ENCODE data around the gene SV2B. TPM values are rescaled to one million over a fixed set of nuclear protein-coding genes. Genes with fewer than 3 reads are reported as not detected.
A peak's percentile ranks its signal among the peaks of the same experiment; 100 is the strongest.
"Not testable (repeated sequence)": the region's sequence is repeated elsewhere in the genome, so short reads cannot be mapped to it uniquely, and the experiment has no call there.

SV2B gene
- total and polyA plus RNA-seq, 9 donors = 2.6 to 4.6 (median 3.1) TPM

- peaks cover 2% of the 10 kb centered on the region for H3K27me3 ChIP-seq (ENCODE audit: control insufficient read depth, insufficient read depth, low read length)
- no peak overlapping the region for H3K27ac ChIP-seq (ENCODE audit: low read length)
- H3K9me3 ChIP-seq (replicated peaks; ENCODE audit: control insufficient read depth, low read depth, low read length) = no peaks in the 10 kb centered on the region
- DNase-seq = no peak
- H3K4me3 ChIP-seq (ENCODE audit: low read length) = no peak overlapping the region
- peaks cover 2% of the 10 kb centered on the region for H3K4me1 ChIP-seq (ENCODE audit: control insufficient read depth, insufficient read depth, low read length)
- 66% methylated on average over 6 of the region's 8 CpGs for WGBS (ENCODE audit: insufficient coverage)
- H3K36me3 ChIP-seq (ENCODE audit: control insufficient read depth, insufficient read depth, low read length) = no peaks in the 10 kb centered on the region
Measured at GRCh38 chr15:91070872-91071271, 29.2 kb upstream of the SV2B start.

GRCh38 chr15:91072161-91072560 is 27.9 kb upstream of the SV2B start:
- no peak overlapping the region for H3K4me3 ChIP-seq (ENCODE audit: low read length)
- H3K36me3 ChIP-seq (ENCODE audit: control insufficient read depth, insufficient read depth, low read length) = no peaks in the 10 kb centered on the region
- peaks cover 2% of the 10 kb centered on the region for H3K27me3 ChIP-seq (ENCODE audit: control insufficient read depth, insufficient read depth, low read length)
- no CpG with 5 or more reads among the region's 4 CpGs for whole genome bisulfite sequencing (ENCODE audit: insufficient coverage)
- DNase-seq = no peak
- no peaks in the 10 kb centered on the region for H3K9me3 ChIP-seq (replicated peaks; ENCODE audit: control insufficient read depth, low read depth, low read length)
- peaks cover 2% of the 10 kb centered on the region for H3K4me1 ChIP-seq (ENCODE audit: control insufficient read depth, insufficient read depth, low read length)
- H3K27ac ChIP-seq (ENCODE audit: low read length) = no peak overlapping the region

GRCh38 chr15:91073077-91073476 is 27.0 kb upstream of the SV2B start:
- H3K9me3 ChIP-seq (replicated peaks; ENCODE audit: control insufficient read depth, low read depth, low read length) = no peaks in the 10 kb centered on the region

GRCh38 chr15:91073768-91074167 is 26.3 kb upstream of the SV2B start:
- Histone ChIP-seq H3K27ac (ENCODE audit: low read length) (no peak overlapping the region), H3K36me3 (ENCODE audit: control insufficient read depth, insufficient read depth, low read length) (no peaks in the 10 kb centered on the region), H3K4me3 (ENCODE audit: low read length) (no peak overlapping the region), H3K27me3 (ENCODE audit: control insufficient read depth, insufficient read depth, low read length) (peaks cover 2% of the 10 kb centered on the region), H3K4me1 (ENCODE audit: control insufficient read depth, insufficient read depth, low read length) (peaks cover 2% of the 10 kb centered on the region), H3K9me3 (replicated peaks; ENCODE audit: control insufficient read depth, low read depth, low read length) (no peaks in the 10 kb centered on the region)
- DNase-seq = no peak
- no CpG with 5 or more reads among the region's 1 CpG for WGBS (ENCODE audit: insufficient coverage)

More at GRCh38 chr15:91073077-91073476, 27.0 kb upstream of the SV2B start:
- 77% methylated on average over 1 of the region's 2 CpGs for whole genome bisulfite sequencing (ENCODE audit: insufficient coverage)
- Histone ChIP-seq H3K27me3 (ENCODE audit: control insufficient read depth, insufficient read depth, low read length) (peaks cover 2% of the 10 kb centered on the region), H3K4me3 (ENCODE audit: low read length) (no peak overlapping the region), H3K36me3 (ENCODE audit: control insufficient read depth, insufficient read depth, low read length) (no peaks in the 10 kb centered on the region), H3K27ac (ENCODE audit: low read length) (no peak overlapping the region), H3K4me1 (ENCODE audit: control insufficient read depth, insufficient read depth, low read length) (peaks cover 2% of the 10 kb centered on the region)
- no peak for DNase-seq

GRCh38 chr15:91075739-91076138 is 24.3 kb upstream of the SV2B start:
- H3K4me3 ChIP-seq (ENCODE audit: low read length) = no peak overlapping the region

GRCh38 chr15:91077029-91077428 is 23.0 kb upstream of the SV2B start:
- Histone ChIP-seq H3K27ac (ENCODE audit: low read length) (no peak overlapping the region), H3K36me3 (ENCODE audit: control insufficient read depth, insufficient read depth, low read length) (no peaks in the 10 kb centered on the region), H3K4me3 (ENCODE audit: low read length) (no peak overlapping the region), H3K4me1 (ENCODE audit: control insufficient read depth, insufficient read depth, low read length) (peaks cover 2% of the 10 kb centered on the region), H3K27me3 (ENCODE audit: control insufficient read depth, insufficient read depth, low read length) (no peaks in the 10 kb centered on the region), H3K9me3 (replicated peaks; ENCODE audit: control insufficient read depth, low read depth, low read length) (peaks cover 5% of the 10 kb centered on the region)
- DNase-seq = no peak

More at GRCh38 chr15:91075739-91076138, 24.3 kb upstream of the SV2B start:
- Histone ChIP-seq H3K36me3 (ENCODE audit: control insufficient read depth, insufficient read depth, low read length) (no peaks in the 10 kb centered on the region), H3K27ac (ENCODE audit: low read length) (peak overlapping the region; percentile 53), H3K27me3 (ENCODE audit: control insufficient read depth, insufficient read depth, low read length) (no peaks in the 10 kb centered on the region), H3K9me3 (replicated peaks; ENCODE audit: control insufficient read depth, low read depth, low read length) (peaks cover 5% of the 10 kb centered on the region), H3K4me1 (ENCODE audit: control insufficient read depth, insufficient read depth, low read length) (peaks cover 2% of the 10 kb centered on the region)
- DNase-seq = peak; percentile 63
- no CpG with 5 or more reads among the region's 1 CpG for WGBS (ENCODE audit: insufficient coverage)

GRCh38 chr15:91093866-91094265 is 6.2 kb upstream of the SV2B start:
- not testable (repeated sequence) for H3K9me3 ChIP-seq (replicated peaks; ENCODE audit: control insufficient read depth, low read depth, low read length); H3K36me3 ChIP-seq (ENCODE audit: control insufficient read depth, insufficient read depth, low read length); H3K4me1 ChIP-seq (ENCODE audit: control insufficient read depth, insufficient read depth, low read length); DNase-seq; H3K4me3 ChIP-seq (ENCODE audit: low read length); H3K27ac ChIP-seq (ENCODE audit: low read length)
- peaks cover 10% of the 10 kb centered on the region for H3K27me3 ChIP-seq (ENCODE audit: control insufficient read depth, insufficient read depth, low read length)
- no CpG with 5 or more reads among the region's 4 CpGs for WGBS (ENCODE audit: insufficient coverage)

GRCh38 chr15:91098451-91098850 is 1.6 kb upstream of the SV2B start:
- no peaks in the 10 kb centered on the region for H3K9me3 ChIP-seq (replicated peaks; ENCODE audit: control insufficient read depth, low read depth, low read length)
- peaks cover 44% of the 10 kb centered on the region for H3K27me3 ChIP-seq (ENCODE audit: control insufficient read depth, insufficient read depth, low read length)
- 91% methylated on average over 6 of the region's 6 CpGs for WGBS (ENCODE audit: insufficient coverage)
- H3K36me3 ChIP-seq (ENCODE audit: control insufficient read depth, insufficient read depth, low read length) = no peaks in the 10 kb centered on the region
- H3K27ac ChIP-seq (ENCODE audit: low read length) = no peak overlapping the region
- H3K4me3 ChIP-seq (ENCODE audit: low read length) = no peak overlapping the region
- H3K4me1 ChIP-seq (ENCODE audit: control insufficient read depth, insufficient read depth, low read length) = peaks cover 17% of the 10 kb centered on the region
- DNase-seq = no peak

GRCh38 chr15:91099616-91099994 is 452 bp upstream of the SV2B start:
- Histone ChIP-seq H3K36me3 (ENCODE audit: control insufficient read depth, insufficient read depth, low read length) (no peaks in the 10 kb centered on the region), H3K4me3 (ENCODE audit: low read length) (peak overlapping the region; percentile 29), H3K4me1 (ENCODE audit: control insufficient read depth, insufficient read depth, low read length) (peaks cover 24% of the 10 kb centered on the region), H3K9me3 (replicated peaks; ENCODE audit: control insufficient read depth, low read depth, low read length) (no peaks in the 10 kb centered on the region), H3K27me3 (ENCODE audit: control insufficient read depth, insufficient read depth, low read length) (peaks cover 44% of the 10 kb centered on the region), H3K27ac (ENCODE audit: low read length) (peak overlapping the region; percentile 29)
- peak; percentile 30 for DNase-seq
- WGBS (ENCODE audit: insufficient coverage) = 1% methylated on average over 14 of the region's 22 CpGs

GRCh38 chr15:91100814-91101607 is 954 bp downstream of the SV2B start:
- Histone ChIP-seq H3K36me3 (ENCODE audit: control insufficient read depth, insufficient read depth, low read length) (no peaks in the 10 kb centered on the region), H3K4me3 (ENCODE audit: low read length) (peak overlapping the region; percentile 48), H3K27ac (ENCODE audit: low read length) (peak overlapping the region; percentile 51), H3K27me3 (ENCODE audit: control insufficient read depth, insufficient read depth, low read length) (peaks cover 44% of the 10 kb centered on the region), H3K4me1 (ENCODE audit: control insufficient read depth, insufficient read depth, low read length) (peaks cover 24% of the 10 kb centered on the region), H3K9me3 (replicated peaks; ENCODE audit: control insufficient read depth, low read depth, low read length) (no peaks in the 10 kb centered on the region)
- WGBS (ENCODE audit: insufficient coverage) = 9% methylated on average over 14 of the region's 18 CpGs
- peak; percentile 11 for DNase-seq

- Histone ChIP-seq H3K4me3 (ENCODE audit: low read length) (no peak overlapping the region), H3K36me3 (ENCODE audit: control insufficient read depth, insufficient read depth, low read length) (no peaks in the 10 kb centered on the region), H3K27me3 (ENCODE audit: control insufficient read depth, insufficient read depth, low read length) (peaks cover 44% of the 10 kb centered on the region), H3K4me1 (ENCODE audit: control insufficient read depth, insufficient read depth, low read length) (peaks cover 24% of the 10 kb centered on the region), H3K27ac (ENCODE audit: low read length) (no peak overlapping the region), H3K9me3 (replicated peaks; ENCODE audit: control insufficient read depth, low read depth, low read length) (no peaks in the 10 kb centered on the region)
- no peak for DNase-seq
- WGBS (ENCODE audit: insufficient coverage) = no CpG with 5 or more reads among the region's 5 CpGs
Measured at GRCh38 chr15:91101608-91101920, 1.5 kb downstream of the SV2B start.

Measured in muscle of leg (tissue), 11 donors.